Neuron (in vitro differentiated cells): ENCODE results near the gene TRIP11.

Experiments
- H2AFZ ChIP-seq: one replicate; pipeline ENCODE4 v1.6.1; 2013; ENCODE audit warnings: low read depth, mild to moderate bottlenecking, inconsistent platforms, low read length, moderate library complexity
- H3K27me3 ChIP-seq: one replicate; pipeline ENCODE4 v1.6.1; 2013; ENCODE audit warnings: low read length; ENCODE audit not compliant: insufficient read depth
- H3K36me3 ChIP-seq: one replicate; pipeline ENCODE4 v1.6.1; 2013; ENCODE audit warnings: low read length; ENCODE audit not compliant: insufficient read depth
- H3K4me1 ChIP-seq: one replicate; pipeline ENCODE4 v1.6.1; 2013; ENCODE audit warnings: low read length; ENCODE audit not compliant: insufficient read depth
- H3K4me3 ChIP-seq: 2 replicates; pipeline ENCODE4 v1.5.1; 2013; ENCODE audit warnings: mild to moderate bottlenecking, low read length, moderate library complexity
- H3K9me3 ChIP-seq: one replicate; pipeline ENCODE4 v1.6.1; 2013; ENCODE audit warnings: low read length

Gene TRIP11

DNA sequence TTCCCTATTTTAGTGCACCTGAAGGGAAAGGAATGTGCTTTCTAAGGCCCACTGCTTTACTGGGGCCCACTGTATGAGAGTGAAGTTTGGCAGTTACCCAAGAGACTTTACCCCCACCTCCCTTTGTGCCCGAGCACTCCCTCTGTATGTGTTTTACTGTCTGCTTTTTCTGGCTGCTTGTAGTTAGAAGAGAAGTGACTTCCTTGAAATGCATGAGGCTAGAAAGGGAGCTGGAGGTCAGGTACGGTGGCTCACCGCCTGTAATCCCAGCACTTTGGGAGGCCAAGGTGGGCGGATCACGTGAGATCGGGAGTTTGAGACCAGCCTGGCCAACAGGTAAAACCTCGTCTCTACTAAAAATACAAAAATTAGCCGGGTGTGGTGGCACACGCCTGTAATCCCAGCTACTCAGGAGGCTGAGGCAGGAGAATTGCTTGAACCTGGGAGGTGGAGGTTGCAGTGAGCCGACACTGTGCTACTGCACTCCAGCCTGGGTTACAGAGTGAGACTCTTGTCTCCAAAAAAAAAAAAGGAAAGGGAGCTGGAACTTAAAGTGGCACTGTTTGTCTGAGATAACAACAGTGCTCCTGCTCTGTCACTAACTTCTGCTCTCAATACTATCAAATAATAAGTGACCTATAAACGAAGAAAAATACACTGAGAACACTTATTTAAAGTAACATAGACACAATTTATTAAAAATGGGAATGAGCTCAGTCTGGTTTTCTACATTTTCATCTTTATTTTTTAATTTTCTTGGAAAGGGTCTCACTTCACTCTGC, 5.8 kb downstream of the TRIP11 start:
- Histone ChIP-seq H3K9me3 (peaks cover 3% of the 10 kb centered on the region), H3K4me1 (peaks cover 10% of the 10 kb centered on the region), H2AFZ (no peak overlapping the region), H3K36me3 (peaks cover 12% of the 10 kb centered on the region), H3K27me3 (no peaks in the 10 kb centered on the region), H3K4me3 (no peak overlapping the region)

DNA sequence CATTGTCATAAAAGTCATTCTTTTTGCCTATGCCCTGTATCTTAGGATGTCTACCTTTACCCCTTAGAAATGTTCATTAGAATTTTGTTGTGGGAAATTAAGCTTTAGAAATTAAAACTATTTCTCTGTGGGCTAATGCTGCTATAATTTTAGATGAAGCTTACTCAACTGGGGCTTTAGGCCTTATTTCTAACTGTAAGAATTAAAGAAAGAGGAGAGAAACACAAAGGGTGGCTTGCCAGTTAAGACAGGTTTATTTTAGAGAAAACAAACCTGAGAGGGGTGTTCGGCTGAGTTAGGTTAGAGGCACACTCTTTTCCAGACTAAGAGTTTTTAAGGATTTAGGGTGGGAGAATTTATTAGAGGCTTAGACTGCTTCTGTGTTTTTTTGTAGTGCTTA, 6.4 kb downstream of the TRIP11 start:
- Histone ChIP-seq H3K9me3 (peaks cover 3% of the 10 kb centered on the region), H3K36me3 (peaks cover 16% of the 10 kb centered on the region), H3K4me3 (no peak overlapping the region), H3K4me1 (peaks cover 6% of the 10 kb centered on the region), H3K27me3 (no peaks in the 10 kb centered on the region), H2AFZ (no peak overlapping the region)

GRCh38 chr14:92026548-92027190, 13.2 kb downstream of the TRIP11 start:
- H3K9me3 ChIP-seq = no peaks in the 10 kb centered on the region
- no peaks in the 10 kb centered on the region for H3K4me1 ChIP-seq
- H3K4me3 ChIP-seq = no peak overlapping the region
- H2AFZ ChIP-seq = no peak overlapping the region
- peaks cover 34% of the 10 kb centered on the region for H3K36me3 ChIP-seq
- no peaks in the 10 kb centered on the region for H3K27me3 ChIP-seq

DNA sequence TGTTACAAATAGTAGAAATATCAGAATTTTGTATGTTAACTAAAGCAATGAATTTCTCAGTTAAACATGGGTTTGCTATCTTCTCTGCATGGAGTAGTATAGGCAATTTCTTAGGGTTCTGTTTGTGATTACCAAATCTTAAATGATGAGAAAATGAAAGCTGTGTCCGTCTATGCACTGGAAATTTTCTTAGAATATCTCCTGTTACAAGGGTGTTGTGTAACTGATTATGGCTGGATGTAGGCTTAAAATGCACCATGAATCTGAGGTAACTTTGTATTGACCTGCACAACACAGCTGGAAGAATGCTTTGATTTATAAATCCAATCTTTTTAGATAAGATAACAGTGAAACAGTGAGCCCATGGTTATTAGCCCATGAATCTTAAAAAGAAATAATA, 17.8 kb downstream of the TRIP11 start:
- no peaks in the 10 kb centered on the region for H3K9me3 ChIP-seq
- no peak overlapping the region for H3K4me3 ChIP-seq
- H3K36me3 ChIP-seq = peaks cover 34% of the 10 kb centered on the region
- H2AFZ ChIP-seq = no peak overlapping the region
- no peaks in the 10 kb centered on the region for H3K4me1 ChIP-seq
- H3K27me3 ChIP-seq = no peaks in the 10 kb centered on the region

GRCh38 chr14:92021523-92021922, 18.3 kb downstream of the TRIP11 start:
- H3K36me3 ChIP-seq = peaks cover 38% of the 10 kb centered on the region
- H3K27me3 ChIP-seq = no peaks in the 10 kb centered on the region

GRCh38 chr14:92014040-92014439, 25.8 kb downstream of the TRIP11 start:
- Histone ChIP-seq H3K4me3 (no peak overlapping the region), H3K4me1 (no peaks in the 10 kb centered on the region), H3K27me3 (no peaks in the 10 kb centered on the region), H3K36me3 (peaks cover 63% of the 10 kb centered on the region), H3K9me3 (no peaks in the 10 kb centered on the region), H2AFZ (no peak overlapping the region)

More at GRCh38 chr14:92021523-92021922, 18.3 kb downstream of the TRIP11 start:
- Histone ChIP-seq H2AFZ (no peak overlapping the region), H3K4me1 (no peaks in the 10 kb centered on the region), H3K4me3 (no peak overlapping the region), H3K9me3 (no peaks in the 10 kb centered on the region)

- H3K36me3 ChIP-seq = peaks cover 75% of the 10 kb centered on the region
- no peaks in the 10 kb centered on the region for H3K27me3 ChIP-seq
- no peak overlapping the region for H3K4me3 ChIP-seq
- no peaks in the 10 kb centered on the region for H3K4me1 ChIP-seq
- H2AFZ ChIP-seq = no peak overlapping the region
- H3K9me3 ChIP-seq = no peaks in the 10 kb centered on the region
These were observed 27.6 kb downstream of the TRIP11 start for GRCh38 chr14:92012121-92012748.

DNA sequence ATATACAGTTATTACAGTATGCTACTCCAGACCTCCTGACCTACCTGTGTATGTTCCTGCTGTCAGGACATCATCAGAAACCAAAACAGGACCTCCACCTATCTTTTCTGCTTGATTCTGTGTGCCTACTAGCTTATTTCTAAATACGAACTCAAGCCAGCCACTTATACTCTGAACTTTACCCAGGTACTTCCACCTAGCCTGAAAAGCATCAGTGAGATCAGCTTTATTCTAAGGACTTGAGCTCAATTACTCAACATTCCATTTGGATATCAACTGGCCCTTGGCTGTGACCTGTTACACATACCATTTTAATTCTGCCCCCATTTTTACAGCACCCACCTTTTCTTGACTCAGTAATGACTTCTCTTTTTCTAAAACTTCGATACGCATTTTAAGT, 29.2 kb downstream of the TRIP11 start:
- Histone ChIP-seq H3K4me1 (no peaks in the 10 kb centered on the region), H3K27me3 (no peaks in the 10 kb centered on the region), H3K4me3 (no peak overlapping the region), H3K9me3 (no peaks in the 10 kb centered on the region), H2AFZ (no peak overlapping the region), H3K36me3 (peaks cover 69% of the 10 kb centered on the region)

- Histone ChIP-seq H2AFZ (no peak overlapping the region), H3K4me3 (no peak overlapping the region), H3K9me3 (no peaks in the 10 kb centered on the region), H3K4me1 (no peaks in the 10 kb centered on the region), H3K27me3 (no peaks in the 10 kb centered on the region), H3K36me3 (peaks cover 72% of the 10 kb centered on the region)
These were observed 30.3 kb downstream of the TRIP11 start for GRCh38 chr14:92009604-92010003.

DNA sequence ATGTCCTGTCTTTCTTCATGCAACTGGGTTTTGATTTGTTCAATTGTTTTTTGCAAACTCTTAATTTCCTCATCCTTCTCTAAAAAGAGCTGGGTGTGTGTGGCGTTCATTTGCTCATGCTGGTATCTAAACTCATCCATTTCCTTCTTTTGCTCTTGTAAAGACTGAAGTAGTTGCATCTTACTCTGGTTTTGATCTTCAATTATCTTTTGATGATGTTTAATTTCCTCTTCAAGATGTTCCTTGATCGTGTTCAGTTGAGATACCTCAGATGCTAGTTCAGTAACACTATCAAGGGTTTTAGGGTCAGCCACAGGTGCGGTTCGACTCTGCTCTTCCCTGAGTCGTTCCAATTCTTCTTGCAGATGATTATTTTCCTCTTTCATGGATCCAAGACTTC, 34.8 kb downstream of the TRIP11 start:
- no peaks in the 10 kb centered on the region for H3K27me3 ChIP-seq
- peaks cover 62% of the 10 kb centered on the region for H3K36me3 ChIP-seq
- no peaks in the 10 kb centered on the region for H3K9me3 ChIP-seq
- H3K4me3 ChIP-seq = no peak overlapping the region
- no peaks in the 10 kb centered on the region for H3K4me1 ChIP-seq
- no peak overlapping the region for H2AFZ ChIP-seq

DNA sequence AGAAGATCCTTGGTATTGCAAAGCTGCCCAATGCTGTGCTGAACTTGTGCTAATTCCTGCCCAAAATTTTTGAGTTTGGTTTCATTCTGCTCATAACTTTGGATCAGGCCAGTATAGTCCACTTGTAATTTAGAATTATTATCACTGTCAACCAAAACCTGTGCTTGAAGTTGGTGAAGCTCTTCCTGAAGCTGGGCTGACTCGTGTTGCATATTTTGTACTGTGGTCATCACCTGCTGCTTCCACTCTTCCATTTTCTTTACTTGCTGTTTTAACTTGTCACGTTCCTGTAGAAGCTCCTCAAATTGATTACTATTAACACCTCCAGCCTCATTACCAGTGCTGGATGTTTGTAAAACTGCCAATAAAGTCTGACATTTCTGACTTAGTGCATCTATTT, 35.8 kb downstream of the TRIP11 start:
- H2AFZ ChIP-seq = no peak overlapping the region
- no peaks in the 10 kb centered on the region for H3K4me1 ChIP-seq
- H3K9me3 ChIP-seq = no peaks in the 10 kb centered on the region
- H3K4me3 ChIP-seq = no peak overlapping the region
- H3K36me3 ChIP-seq = peaks cover 61% of the 10 kb centered on the region
- H3K27me3 ChIP-seq = no peaks in the 10 kb centered on the region

DNA sequence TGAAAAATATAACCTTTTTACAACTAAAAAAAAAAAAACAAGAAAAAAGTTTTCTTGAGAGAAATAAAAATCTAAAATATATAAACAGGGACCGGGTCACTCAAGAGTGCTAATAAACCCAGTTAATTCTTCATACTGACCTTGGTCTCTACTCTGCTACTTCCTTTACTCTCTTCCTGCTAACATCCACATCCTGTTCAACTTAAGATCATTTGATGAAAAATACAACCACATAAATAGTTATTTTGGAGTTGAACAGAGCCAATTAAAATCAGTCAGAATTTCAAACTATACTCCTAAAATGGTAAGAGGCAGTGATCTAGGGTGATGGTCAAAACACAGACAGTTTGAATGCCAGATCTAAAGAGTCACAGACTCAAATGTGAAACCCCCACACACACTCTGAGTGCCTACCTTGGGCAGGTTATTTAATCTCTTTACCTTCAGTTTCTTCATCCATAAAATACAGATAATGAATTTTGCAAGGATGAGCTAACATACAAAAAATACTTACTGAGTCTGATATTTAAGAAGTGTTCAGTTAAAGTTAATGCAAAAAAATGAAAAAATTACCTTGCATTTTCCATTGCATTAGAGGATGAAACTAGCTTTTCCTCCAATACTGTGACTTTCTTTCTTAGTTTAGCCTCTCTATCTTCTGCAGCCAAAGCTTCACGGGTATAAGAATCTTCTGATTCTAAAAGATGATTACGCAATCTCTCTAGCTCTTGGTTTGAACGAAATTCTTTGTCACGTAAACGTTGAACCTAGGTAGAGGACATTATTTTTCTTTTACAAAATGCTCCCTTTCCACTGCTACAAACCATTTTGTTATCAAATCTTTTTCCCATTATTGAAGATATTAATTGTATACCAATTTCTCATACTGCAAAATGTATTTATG, 40.9 kb downstream of the TRIP11 start:
- H2AFZ ChIP-seq = no peak overlapping the region
- no peak overlapping the region for H3K4me3 ChIP-seq
- no peaks in the 10 kb centered on the region for H3K27me3 ChIP-seq
- peaks cover 48% of the 10 kb centered on the region for H3K36me3 ChIP-seq
- no peaks in the 10 kb centered on the region for H3K4me1 ChIP-seq
- no peaks in the 10 kb centered on the region for H3K9me3 ChIP-seq
